Measurements from ENCODE around the gene ROBO1. TPM values are rescaled to one million over a fixed set of nuclear protein-coding genes. Genes with fewer than 3 reads are reported as not detected.
A peak's percentile ranks its signal among the peaks of the same experiment; 100 is the strongest.

The ROBO1 gene
- total RNA-seq, 6 experiments from 2014 or later = 1.1 to 7.2 (median 4.3) TPM

- TF ChIP-seq POLR2A (IDR thresholded peaks at IDR 0.05) = no peak
- TF ChIP-seq, protein P1, sequence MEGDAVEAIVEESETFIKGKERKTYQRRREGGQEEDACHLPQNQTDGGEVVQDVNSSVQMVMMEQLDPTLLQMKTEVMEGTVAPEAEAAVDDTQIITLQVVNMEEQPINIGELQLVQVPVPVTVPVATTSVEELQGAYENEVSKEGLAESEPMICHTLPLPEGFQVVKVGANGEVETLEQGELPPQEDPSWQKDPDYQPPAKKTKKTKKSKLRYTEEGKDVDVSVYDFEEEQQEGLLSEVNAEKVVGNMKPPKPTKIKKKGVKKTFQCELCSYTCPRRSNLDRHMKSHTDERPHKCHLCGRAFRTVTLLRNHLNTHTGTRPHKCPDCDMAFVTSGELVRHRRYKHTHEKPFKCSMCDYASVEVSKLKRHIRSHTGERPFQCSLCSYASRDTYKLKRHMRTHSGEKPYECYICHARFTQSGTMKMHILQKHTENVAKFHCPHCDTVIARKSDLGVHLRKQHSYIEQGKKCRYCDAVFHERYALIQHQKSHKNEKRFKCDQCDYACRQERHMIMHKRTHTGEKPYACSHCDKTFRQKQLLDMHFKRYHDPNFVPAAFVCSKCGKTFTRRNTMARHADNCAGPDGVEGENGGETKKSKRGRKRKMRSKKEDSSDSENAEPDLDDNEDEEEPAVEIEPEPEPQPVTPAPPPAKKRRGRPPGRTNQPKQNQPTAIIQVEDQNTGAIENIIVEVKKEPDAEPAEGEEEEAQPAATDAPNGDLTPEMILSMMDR (IDR thresholded peaks at IDR 0.05) = no peak
- no peaks in the 10 kb centered on the region for H3K4me1 ChIP-seq
- intact Hi-C loops (cut with DNase I) = no loop called here
- H3K27me3 ChIP-seq = no peaks in the 10 kb centered on the region
- no peak for DNase-seq
- H3K36me3 ChIP-seq = no peaks in the 10 kb centered on the region
- no peak overlapping the region for H3K4me3 ChIP-seq
- H3K9me3 ChIP-seq = no peaks in the 10 kb centered on the region
- ATAC-seq = no peak
- no peak overlapping the region for H3K27ac ChIP-seq
These were observed 945.1 kb downstream of the ROBO1 start for GRCh38 chr3:78822726-78823125.

DNA sequence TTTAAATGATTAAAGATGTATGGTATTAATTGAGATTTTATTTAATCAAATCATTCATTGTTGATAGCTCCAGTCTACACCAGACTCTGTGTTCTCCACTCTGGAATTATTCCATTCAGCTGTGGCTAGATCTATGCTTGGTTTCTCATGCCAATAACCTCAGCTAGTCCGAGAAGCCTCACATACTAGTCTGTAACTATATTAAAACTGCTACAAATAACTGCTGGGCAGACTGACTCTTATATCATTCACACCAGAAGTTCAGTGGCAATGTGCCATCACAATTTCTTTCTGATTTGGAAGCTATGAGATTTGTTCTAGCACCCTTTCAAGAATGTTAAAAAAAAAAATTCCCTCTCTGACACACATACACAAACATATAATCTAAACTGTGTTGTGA lies 947.3 kb downstream of the ROBO1 start:
- 62% methylated on average over 1 of the region's 1 CpG for WGBS (ENCODE audit: insufficient coverage, low coverage, low lambda C conversion rate, missing lambda C conversion rate)
- no peaks in the 10 kb centered on the region for H3K4me1 ChIP-seq
- H3K36me3 ChIP-seq = no peaks in the 10 kb centered on the region
- intact Hi-C loops (cut with DNase I) = no loop called here
- H3K4me3 ChIP-seq = no peak overlapping the region
- no peaks in the 10 kb centered on the region for H3K9me3 ChIP-seq
- no peaks in the 10 kb centered on the region for H3K27me3 ChIP-seq
- DNase-seq (no peak), ATAC-seq (no peak)
- TF ChIP-seq POLR2A (IDR thresholded peaks at IDR 0.05) = no peak
- TF ChIP-seq, protein P1 (IDR thresholded peaks at IDR 0.05) = no peak
- H3K27ac ChIP-seq = no peak overlapping the region

DNA sequence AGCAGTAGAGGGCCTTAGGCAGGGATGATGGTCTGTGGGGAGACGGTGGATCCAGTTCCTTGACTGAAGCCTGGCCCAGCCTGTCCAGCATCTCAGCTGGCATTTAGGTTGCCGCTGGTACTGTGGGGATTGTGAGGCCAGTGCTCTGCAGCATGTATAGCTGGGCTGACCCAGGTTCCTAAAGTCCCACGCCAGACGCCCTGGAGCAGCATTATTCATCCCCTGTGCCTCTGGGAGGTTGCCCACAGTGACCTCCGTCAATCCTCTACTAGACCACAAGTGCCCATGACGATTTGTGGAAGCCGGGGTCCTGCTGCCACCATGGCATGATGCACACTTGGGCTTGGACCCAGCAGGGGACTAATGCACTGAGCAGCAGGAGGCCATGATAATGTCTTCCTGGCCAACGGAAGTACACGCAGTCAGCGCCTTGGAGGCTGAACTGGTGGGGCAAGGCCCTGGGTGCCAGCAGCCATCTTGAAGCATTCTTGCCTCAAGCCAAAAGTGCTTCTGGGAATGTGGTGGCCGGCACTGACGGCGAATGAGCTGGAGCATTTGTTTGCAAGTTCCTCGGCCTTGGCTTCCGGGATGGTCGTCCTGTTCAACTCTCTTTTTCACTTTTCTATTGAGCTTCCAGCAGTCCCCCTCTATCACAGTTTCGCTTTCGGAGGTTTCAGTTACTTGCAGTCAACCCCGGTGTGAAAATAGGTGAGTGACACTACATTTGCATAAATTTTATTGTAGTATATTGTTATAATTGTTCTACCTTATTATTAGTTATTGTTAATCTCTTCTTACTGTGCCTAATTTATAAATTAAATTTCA lies 949.4 kb downstream of the ROBO1 start:
- TF ChIP-seq, protein P1 (IDR thresholded peaks at IDR 0.05) = no peak
- no peak for TF ChIP-seq POLR2A (IDR thresholded peaks at IDR 0.05)
- H3K4me3 ChIP-seq = no peak overlapping the region
- H3K27me3 ChIP-seq = no peaks in the 10 kb centered on the region
- no peak for DNase-seq
- no peaks in the 10 kb centered on the region for H3K9me3 ChIP-seq
- H3K4me1 ChIP-seq = no peaks in the 10 kb centered on the region
- H3K27ac ChIP-seq = no peak overlapping the region
- WGBS (ENCODE audit: insufficient coverage, low coverage, low lambda C conversion rate, missing lambda C conversion rate) = 98% methylated on average over 6 of the region's 19 CpGs
- intact Hi-C loops (cut with DNase I) = no loop called here
- no peaks in the 10 kb centered on the region for H3K36me3 ChIP-seq
- peak in 1 of 4 donors; percentile 18 for ATAC-seq

GRCh38 chr3:78814893-78815562 lies 952.8 kb downstream of the ROBO1 start:
- Histone ChIP-seq H3K9me3 (no peaks in the 10 kb centered on the region), H3K27ac (no peak overlapping the region), H3K27me3 (no peaks in the 10 kb centered on the region), H3K4me1 (no peaks in the 10 kb centered on the region), H3K4me3 (no peak overlapping the region), H3K36me3 (no peaks in the 10 kb centered on the region)
- intact Hi-C loops (cut with DNase I) = no loop called here
- WGBS (ENCODE audit: insufficient coverage, low coverage, low lambda C conversion rate, missing lambda C conversion rate) = 77% methylated on average over 3 of the region's 3 CpGs
- ATAC-seq (no peak), DNase-seq (no peak)
- TF ChIP-seq POLR2A (IDR thresholded peaks at IDR 0.05) = no peak
- TF ChIP-seq, protein P1 (IDR thresholded peaks at IDR 0.05) = no peak

Measured in right lobe of liver (tissue), 6 donors.